GM18511 (cell line): ENCODE results near the gene SATB2.

Experiments
- ATAC-seq: cut with Tn5 transposase; IDR thresholded peaks from one replicate; pipeline ENCODE4 v1.9.1; 2021; ENCODE audit warnings: mild to moderate bottlenecking, moderate library complexity; ENCODE audit not compliant: unreplicated experiment

The SATB2 gene

GRCh38 chr2:199452991-199453379 lies 4.8 kb downstream of the SATB2 start:
- ATAC-seq: no peak

DNA sequence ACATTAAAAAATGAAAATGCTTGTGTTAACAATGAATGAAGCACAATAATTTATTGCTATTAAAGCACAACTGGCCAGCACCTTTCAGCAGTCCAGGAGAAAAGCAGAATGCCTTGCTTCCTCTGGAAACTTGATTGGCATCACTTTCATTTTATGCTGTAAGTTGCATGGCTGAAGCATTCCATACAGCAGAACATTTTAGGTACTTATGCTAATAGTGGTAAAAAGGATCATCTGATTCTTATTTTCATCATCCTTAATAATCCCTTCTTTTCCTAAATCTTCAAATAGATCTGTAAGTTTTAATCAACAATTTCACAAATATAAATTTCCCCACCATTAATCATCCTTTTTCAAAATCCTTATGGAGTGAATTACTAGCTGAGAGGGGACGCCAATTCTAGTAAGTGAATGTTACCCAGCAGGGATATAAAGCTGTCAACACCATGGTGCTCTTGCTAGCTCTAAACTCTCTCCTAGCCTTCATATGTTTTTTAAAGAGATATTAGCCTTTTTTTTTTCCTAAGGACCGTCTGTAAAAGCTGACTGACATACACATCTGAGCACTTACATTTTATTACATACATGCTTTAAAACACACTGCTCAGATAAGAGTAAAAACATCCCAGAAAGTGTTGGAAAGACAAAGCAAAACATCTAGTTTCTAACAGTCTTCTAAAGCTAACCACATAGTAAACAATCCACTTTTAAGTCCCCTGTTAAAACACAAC lies 5.3 kb downstream of the SATB2 start:
- ATAC-seq: no peak

DNA sequence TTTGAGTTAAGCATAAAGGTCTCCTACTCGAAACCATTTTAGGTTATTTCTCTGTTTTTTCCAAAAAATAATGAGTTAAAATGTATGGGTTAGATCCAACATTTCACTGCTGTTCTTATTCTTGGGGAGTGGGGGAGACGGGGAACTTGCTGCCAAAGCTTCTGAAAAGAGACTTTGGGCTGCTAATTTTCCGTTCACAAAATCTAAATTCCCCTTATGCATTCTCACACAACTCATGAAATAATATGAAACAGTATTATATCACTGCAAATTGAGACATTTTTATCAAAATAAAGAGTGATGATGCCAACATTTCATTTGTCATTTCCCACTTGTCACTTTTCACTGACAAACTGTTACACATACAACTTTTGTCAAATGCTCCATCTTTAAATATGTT lies 7.8 kb downstream of the SATB2 start:
- ATAC-seq: no peak

GRCh38 chr2:199449455-199449854 lies 8.3 kb downstream of the SATB2 start:
- ATAC-seq: no peak

- no peak for ATAC-seq
These were observed 10.7 kb downstream of the SATB2 start for GRCh38 chr2:199446996-199447576.

DNA sequence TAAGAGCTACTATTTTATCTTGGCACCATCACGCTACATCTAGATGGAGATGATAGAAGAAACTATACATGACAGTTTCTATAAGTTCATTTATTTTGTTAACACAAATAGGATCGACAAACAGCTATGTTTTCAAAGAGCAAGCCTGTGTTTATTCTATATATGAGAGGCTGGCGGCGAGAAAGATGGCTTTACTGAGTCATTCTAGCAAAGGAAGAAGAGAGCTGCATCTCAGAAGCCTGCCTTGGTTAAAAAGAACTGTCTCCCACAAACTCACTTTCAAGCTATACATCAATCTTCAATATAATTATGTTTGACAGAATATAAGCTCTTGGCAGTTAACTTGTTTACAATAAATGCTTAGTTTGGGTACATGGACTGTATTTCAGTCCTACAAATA lies 13.0 kb downstream of the SATB2 start:
- ATAC-seq: no peak

DNA sequence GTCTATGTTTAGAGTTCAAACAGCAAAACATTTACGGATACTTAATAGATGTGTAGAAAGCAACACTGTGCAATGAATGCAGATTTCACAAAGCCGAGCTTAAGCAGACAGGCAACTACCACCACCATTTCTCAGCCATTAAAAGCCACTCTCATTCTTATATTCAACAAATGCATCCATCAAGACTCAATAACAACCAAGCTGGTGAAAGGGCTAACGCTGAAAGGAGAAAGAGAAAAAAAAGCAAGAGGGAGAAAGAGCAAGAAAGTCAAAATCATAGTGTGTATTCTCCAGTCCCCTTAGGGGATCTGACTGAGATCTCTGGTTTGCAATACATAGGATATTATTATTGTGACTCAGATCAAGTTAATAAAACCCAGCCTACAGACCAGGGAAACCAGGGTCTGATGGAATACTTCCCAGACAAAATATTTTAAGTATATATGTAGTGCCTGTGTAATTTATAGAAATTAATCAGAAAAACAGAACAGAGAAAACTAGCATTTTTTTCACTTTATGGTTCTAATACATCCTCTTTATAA lies 14.1 kb downstream of the SATB2 start:
- ATAC-seq: no peak

DNA sequence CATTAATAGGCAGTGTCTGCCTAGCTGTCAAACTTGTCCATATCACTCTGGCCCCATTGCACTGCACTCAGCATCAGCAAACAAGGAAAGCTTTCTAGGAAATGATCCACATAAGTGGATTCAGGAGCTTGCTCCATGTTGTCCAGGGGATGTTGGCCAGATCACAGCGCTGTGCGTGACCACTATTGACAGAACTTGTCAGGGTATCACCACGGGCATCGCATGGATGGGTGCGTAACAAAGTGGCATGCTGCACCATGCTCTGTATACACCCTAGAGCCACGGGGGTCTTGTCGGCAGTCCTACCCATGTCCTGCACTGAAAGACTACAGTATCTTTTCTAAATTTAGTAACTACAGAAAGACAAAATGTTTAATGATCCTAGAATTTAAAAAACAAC lies 15.6 kb downstream of the SATB2 start:
- ATAC-seq: no peak

GRCh38 chr2:199441759-199442158 lies 16.0 kb downstream of the SATB2 start:
- ATAC-seq: no peak

- ATAC-seq: no peak
These were observed 17.6 kb downstream of the SATB2 start for GRCh38 chr2:199440118-199440517.

- no peak for ATAC-seq
These were observed 18.2 kb downstream of the SATB2 start for GRCh38 chr2:199439542-199439941.

DNA sequence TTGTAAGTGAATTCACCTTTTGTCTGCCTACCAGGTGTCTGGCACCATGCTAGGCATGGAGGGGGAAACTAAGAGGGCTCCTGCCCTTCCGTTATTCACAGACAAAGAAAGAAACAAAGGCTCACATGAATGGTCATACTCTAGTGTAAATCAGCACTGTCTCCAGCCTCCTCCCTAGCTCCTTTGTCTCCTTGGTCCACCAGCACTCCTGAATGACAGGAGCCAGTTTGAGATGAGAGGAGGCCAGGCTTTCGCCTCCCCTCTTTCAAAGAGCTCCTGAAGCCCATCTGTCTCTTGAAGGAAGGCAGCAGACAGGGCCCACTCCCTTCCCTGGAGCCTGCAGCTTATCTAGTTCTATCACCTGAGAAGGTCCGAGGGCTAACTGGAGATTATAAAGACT lies 18.7 kb downstream of the SATB2 start:
- no peak for ATAC-seq

DNA sequence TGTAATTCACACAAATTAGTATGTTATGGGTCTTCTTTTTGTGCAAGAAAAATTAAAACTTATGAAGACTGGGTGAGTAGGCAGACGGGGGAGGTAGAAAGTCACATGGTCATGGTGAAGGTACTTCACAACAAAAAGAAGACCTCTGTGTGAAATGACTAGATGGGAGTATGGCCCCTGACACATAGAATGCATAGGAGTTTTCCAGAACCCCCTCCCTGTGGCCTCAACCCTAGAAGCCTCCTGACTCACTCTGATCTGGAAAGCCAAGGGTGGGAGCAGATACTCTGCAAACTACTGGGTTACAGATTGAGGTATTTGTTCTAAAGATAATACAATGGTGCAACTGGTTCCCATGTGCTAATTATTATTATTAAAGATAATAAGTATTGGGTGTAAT lies 23.2 kb downstream of the SATB2 start:
- ATAC-seq: no peak

- ATAC-seq: no peak
These were observed 24.4 kb downstream of the SATB2 start for GRCh38 chr2:199433204-199433832.

DNA sequence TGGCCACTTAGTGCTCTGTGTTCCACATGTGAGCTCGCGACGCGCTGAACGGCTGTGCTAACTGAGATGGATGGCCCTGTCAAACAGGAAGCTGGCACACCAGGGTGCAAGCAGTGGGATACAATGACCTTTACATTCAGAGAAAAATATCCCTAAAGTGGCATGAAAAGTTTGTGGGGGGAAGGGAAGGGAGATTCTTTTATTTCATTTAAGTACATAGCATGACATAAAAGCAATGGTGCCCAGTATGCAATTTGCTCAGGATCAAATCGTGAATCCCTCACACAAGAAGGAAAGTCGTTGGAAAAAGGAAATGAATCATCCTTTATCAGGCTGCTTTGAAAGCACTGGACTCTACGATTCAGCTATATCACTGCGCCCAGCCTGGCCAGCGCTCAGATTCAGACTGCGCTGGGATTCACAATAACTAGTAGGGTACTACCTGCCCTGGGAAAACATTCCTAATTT lies 26.0 kb downstream of the SATB2 start:
- ATAC-seq: no peak

DNA sequence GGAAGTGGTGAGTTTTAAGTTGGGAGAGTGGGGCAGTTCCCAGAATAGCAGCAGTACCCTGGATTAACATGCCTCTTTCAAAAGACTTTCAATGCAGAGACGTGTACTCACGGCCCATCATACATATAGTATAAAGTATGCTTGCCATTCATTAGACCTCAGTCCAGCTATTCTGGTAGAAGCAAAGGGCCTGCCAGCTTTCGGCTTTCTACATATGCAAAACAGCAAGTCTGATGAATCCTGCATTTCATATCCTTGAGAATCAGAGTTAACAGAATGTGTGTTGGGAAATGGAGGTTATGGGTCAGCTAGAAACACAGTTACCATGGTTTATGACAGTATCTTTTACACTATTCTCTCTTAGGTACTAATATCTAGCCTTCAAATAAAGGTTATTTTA lies 27.5 kb downstream of the SATB2 start:
- ATAC-seq: no peak

- no peak for ATAC-seq
These were observed 29.4 kb downstream of the SATB2 start for GRCh38 chr2:199428291-199428690.

- ATAC-seq: no peak
These were observed 33.6 kb downstream of the SATB2 start for GRCh38 chr2:199424160-199424559.

GRCh38 chr2:199419428-199419827 lies 38.3 kb downstream of the SATB2 start:
- no peak for ATAC-seq

GRCh38 chr2:199414465-199414864 lies 43.3 kb downstream of the SATB2 start:
- ATAC-seq: no peak

DNA sequence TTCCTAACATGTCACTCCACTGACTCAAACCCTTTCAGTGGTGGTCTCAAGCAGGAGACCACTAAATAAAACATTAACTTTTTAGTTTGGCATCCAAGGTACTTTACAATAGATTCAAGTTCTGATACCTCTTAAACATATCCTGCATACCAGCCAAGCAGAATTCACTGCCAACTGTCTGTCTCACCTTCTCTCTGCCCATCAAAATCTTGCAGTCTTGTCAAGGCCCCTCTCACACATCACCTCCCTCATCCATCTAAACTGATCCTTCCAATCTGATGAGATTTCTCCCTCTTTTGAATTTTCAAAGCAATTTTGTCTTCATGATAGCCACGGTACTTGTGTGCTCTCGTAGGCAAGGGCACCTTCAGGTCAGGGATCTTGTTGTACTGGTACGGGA lies 43.7 kb downstream of the SATB2 start:
- ATAC-seq: no peak
